Astrocyte (in vitro differentiated cells and primary cell): Measurements from ENCODE around the gene UHRF2. TPM values are rescaled to one million over a fixed set of nuclear protein-coding genes. Genes with fewer than 3 reads are reported as not detected.

Experiments
- DNase-seq: peaks from one replicate; pipeline ENCODE4 v3.0.0-alpha.2; 2010; ENCODE audit warnings: low read depth
- FAIRE-seq: peaks from 2 replicates; lab custom pipeline; 2011; peaks lifted over from hg19 to GRCh38; lab: Jason Lieb, UNC
- H2AFZ ChIP-seq: 2 replicates; pipeline ENCODE4 v1.6.0; 2012; ENCODE audit warnings: low read depth, low read length, inconsistent platforms
- H3K27ac ChIP-seq: 2 replicates; pipeline ENCODE4 v1.5.1; 2011; ENCODE audit warnings: low read depth, low read length, inconsistent platforms
- H3K27me3 ChIP-seq: 2 replicates; pipeline ENCODE4 v1.6.0; 2011; ENCODE audit warnings: low read length, inconsistent platforms; ENCODE audit not compliant: insufficient read depth
- H3K36me3 ChIP-seq: 2 replicates; pipeline ENCODE4 v1.5.1; 2011; ENCODE audit warnings: low read length, inconsistent platforms; ENCODE audit not compliant: insufficient read depth
- H3K4me1 ChIP-seq: 2 replicates; pipeline ENCODE4 v1.5.1; 2011; ENCODE audit warnings: low read length, inconsistent platforms; ENCODE audit not compliant: insufficient read depth
- H3K4me2 ChIP-seq: 2 replicates; pipeline ENCODE4 v1.6.0; 2012; ENCODE audit warnings: low read length, inconsistent platforms
- H3K4me3 ChIP-seq: 2 replicates; pipeline ENCODE4 v1.5.1; 2011; ENCODE audit warnings: low read depth, mild to moderate bottlenecking, low read length, inconsistent platforms; ENCODE audit not compliant: insufficient read depth
- H3K79me2 ChIP-seq: 2 replicates; pipeline ENCODE4 v1.6.0; 2012; ENCODE audit warnings: mild to moderate bottlenecking, low read length, inconsistent platforms; ENCODE audit not compliant: insufficient read depth
- H3K9ac ChIP-seq: 2 replicates; pipeline ENCODE4 v1.6.0; 2012; ENCODE audit warnings: mild to moderate bottlenecking, low read length, inconsistent platforms
- H3K9me3 ChIP-seq: 2 replicates; pipeline ENCODE4 v1.5.1; 2012; ENCODE audit warnings: low read depth, mild to moderate bottlenecking, low read length, inconsistent platforms; ENCODE audit not compliant: insufficient read depth
- H4K20me1 ChIP-seq: 2 replicates; pipeline ENCODE4 v1.6.0; 2012; ENCODE audit warnings: low read length, inconsistent platforms; ENCODE audit not compliant: insufficient read depth
- H3K27ac Mint-ChIP-seq: one replicate; pipeline ENCODE4 v1.8.0; 2021; ENCODE audit warnings: mild to moderate bottlenecking, mixed read lengths; ENCODE audit not compliant: unreplicated experiment
- H3K27me3 Mint-ChIP-seq: one replicate; pipeline ENCODE4 v1.8.0; 2021; ENCODE audit warnings: low read depth, mixed read lengths; ENCODE audit not compliant: unreplicated experiment
- H3K36me3 Mint-ChIP-seq: one replicate; pipeline ENCODE4 v1.8.0; 2021; ENCODE audit warnings: low read depth, mixed read lengths; ENCODE audit not compliant: unreplicated experiment
- H3K4me1 Mint-ChIP-seq: one replicate; pipeline ENCODE4 v1.8.0; 2021; ENCODE audit warnings: low read depth, mixed read lengths; ENCODE audit not compliant: unreplicated experiment
- H3K4me3 Mint-ChIP-seq: one replicate; pipeline ENCODE4 v1.8.0; 2021; ENCODE audit warnings: mild to moderate bottlenecking, moderate library complexity, mixed read lengths; ENCODE audit not compliant: unreplicated experiment
- H3K9me3 Mint-ChIP-seq: one replicate; pipeline ENCODE4 v1.8.0; 2021; ENCODE audit warnings: mild to moderate bottlenecking, mixed read lengths; ENCODE audit not compliant: unreplicated experiment
- CTCF ChIP-seq: IDR thresholded peaks from 2 replicates; pipeline ENCODE4 v1.5.1; 2011; ENCODE audit warnings: low read depth, mild to moderate bottlenecking, inconsistent platforms, low read length, moderate library complexity; ENCODE audit not compliant: insufficient read depth
- EZH2 ChIP-seq: IDR thresholded peaks from 2 replicates; pipeline ENCODE4 v1.6.1; 2012; ENCODE audit warnings: mild to moderate bottlenecking, low read length, inconsistent platforms; ENCODE audit not compliant: insufficient read depth
- total RNA-seq: library from RNA; stranded (reverse); gene quantifications from 2 replicates; pipeline ENCODE4 v1.2.1, GENCODE V29; 2021

UHRF2 gene
- total RNA-seq, 1 donor from 2014 or later: 37.4 TPM

DNA sequence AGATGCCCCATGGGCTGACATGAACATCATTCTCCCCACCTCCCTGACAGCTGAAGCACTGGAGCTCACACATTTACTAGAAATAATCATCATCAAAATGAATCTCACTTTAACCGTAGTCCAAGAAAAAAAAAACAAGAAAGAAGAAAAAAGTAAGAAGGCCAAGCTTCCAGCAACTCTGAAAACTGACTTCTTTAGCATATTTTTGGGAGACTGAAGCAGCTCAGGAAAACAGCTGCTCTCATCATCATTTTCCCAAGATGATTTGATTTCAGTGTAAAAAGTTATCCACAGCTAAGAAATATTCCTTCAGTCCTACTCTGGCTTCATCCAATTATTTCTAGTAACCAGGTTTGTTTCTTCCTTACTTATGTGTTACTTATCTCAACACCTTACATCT, 140.9 kb downstream of the UHRF2 start:
- no peaks in the 10 kb centered on the region for H3K9me3 Mint-ChIP-seq
- no peaks in the 10 kb centered on the region for H3K36me3 ChIP-seq
- TF ChIP-seq CTCF (no peak), EZH2 (no peak)
- H3K27me3 Mint-ChIP-seq: no peaks in the 10 kb centered on the region
- no peaks in the 10 kb centered on the region for H3K9me3 ChIP-seq
- no peaks in the 10 kb centered on the region for H3K79me2 ChIP-seq
- no peak overlapping the region for H3K9ac ChIP-seq
- no peaks in the 10 kb centered on the region for H4K20me1 ChIP-seq
- H3K27ac Mint-ChIP-seq: no peak overlapping the region
- H3K4me3 Mint-ChIP-seq: no peak overlapping the region
- peaks cover 27% of the 10 kb centered on the region for H3K4me1 ChIP-seq
- H3K4me1 Mint-ChIP-seq: peaks cover 12% of the 10 kb centered on the region
- no peaks in the 10 kb centered on the region for H3K36me3 Mint-ChIP-seq
- no peak overlapping the region for H3K4me2 ChIP-seq
- H3K27me3 ChIP-seq: no peaks in the 10 kb centered on the region
- no peak overlapping the region for H2AFZ ChIP-seq
- no peak overlapping the region for H3K27ac ChIP-seq
- H3K4me3 ChIP-seq: no peak overlapping the region
- DNase-seq: no peak
- no peak for FAIRE-seq

Other genes starting within 250 kb of the UHRF2 start
- gene IL33, start 197.4 kb upstream of the UHRF2 start, total RNA-seq: not detected in 2 replicates
- gene TPD52L3, start 84.8 kb upstream of the UHRF2 start, total RNA-seq: not detected in 2 replicates
- 2.4 and 8.9 TPM in 2 replicates for gene GLDC, start 232.5 kb downstream of the UHRF2 start, total RNA-seq